Measurements from ENCODE around the gene TRAF3IP3. TPM values are rescaled to one million over a fixed set of nuclear protein-coding genes. Genes with fewer than 3 reads are reported as not detected.

Gene TRAF3IP3
- total RNA-seq, 1 donor: not detected

GRCh38 chr1:209825591-209826434, 70.0 kb downstream of the TRAF3IP3 start:
- TF ChIP-seq, protein P1, sequence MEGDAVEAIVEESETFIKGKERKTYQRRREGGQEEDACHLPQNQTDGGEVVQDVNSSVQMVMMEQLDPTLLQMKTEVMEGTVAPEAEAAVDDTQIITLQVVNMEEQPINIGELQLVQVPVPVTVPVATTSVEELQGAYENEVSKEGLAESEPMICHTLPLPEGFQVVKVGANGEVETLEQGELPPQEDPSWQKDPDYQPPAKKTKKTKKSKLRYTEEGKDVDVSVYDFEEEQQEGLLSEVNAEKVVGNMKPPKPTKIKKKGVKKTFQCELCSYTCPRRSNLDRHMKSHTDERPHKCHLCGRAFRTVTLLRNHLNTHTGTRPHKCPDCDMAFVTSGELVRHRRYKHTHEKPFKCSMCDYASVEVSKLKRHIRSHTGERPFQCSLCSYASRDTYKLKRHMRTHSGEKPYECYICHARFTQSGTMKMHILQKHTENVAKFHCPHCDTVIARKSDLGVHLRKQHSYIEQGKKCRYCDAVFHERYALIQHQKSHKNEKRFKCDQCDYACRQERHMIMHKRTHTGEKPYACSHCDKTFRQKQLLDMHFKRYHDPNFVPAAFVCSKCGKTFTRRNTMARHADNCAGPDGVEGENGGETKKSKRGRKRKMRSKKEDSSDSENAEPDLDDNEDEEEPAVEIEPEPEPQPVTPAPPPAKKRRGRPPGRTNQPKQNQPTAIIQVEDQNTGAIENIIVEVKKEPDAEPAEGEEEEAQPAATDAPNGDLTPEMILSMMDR (IDR thresholded peaks at IDR 0.05; ENCODE audit: insufficient read depth, low read length): no peak
- H3K4me3 ChIP-seq (ENCODE audit: low read depth, low read length): no peak overlapping the region
- DNase-seq (ENCODE audit: low read depth): peak; percentile 17

DNA sequence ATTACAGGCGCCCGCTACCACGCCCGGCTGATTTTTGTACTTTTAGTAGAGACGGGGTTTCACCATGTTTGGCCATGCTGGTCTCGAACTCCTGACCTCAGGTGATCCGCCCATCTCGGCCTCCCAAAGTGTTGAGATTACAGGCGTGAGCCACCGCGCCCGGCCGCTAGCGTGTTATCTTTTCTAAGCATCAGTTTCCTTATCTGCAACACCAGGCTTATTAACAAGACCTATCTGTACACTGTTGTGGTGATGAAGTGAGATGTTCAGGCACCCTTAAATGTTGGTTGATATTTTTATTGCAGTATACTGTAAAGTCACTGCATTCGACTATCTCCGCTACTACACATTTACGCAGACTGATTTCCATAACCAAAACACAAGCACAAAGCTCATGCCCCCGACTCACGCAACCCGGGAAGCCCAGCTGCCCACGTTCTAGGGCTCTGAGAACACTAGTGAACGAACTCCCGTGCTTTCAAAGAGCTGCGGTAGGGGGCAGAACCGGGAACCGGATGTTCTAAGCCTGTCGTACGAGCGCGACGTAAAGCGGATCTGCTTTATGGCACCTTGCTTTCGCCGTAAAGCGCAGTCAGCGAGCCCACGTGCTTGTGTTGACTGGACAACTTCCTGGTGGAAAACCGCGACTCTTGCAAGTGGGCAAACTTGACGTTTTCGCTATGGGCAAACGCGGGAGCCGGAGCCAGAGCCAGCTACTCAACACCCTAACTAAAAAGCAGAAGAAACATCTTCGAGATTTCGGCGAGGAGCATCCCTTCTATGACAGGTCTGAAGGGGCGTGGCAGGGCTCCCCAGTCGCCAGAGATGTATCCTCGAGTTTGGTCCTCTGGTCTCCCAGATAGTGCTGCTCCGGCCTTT, 71.8 kb downstream of the TRAF3IP3 start, which contains the start of gene UTP25:
TSS of gene UTP25 (plus strand) at position 589 of the 879 bp plus-strand sequence. CDS start at position 681, 92 bp downstream.
- peak; percentile 98 for DNase-seq (ENCODE audit: low read depth)
- TF ChIP-seq, protein P1 (IDR thresholded peaks at IDR 0.05; ENCODE audit: insufficient read depth, low read length): peak; percentile 79

GRCh38 chr1:209829716-209830115, 73.9 kb downstream of the TRAF3IP3 start:
- DNase-seq (ENCODE audit: low read depth): no peak
- TF ChIP-seq, protein P1 (IDR thresholded peaks at IDR 0.05; ENCODE audit: insufficient read depth, low read length): no peak
- no peak overlapping the region for H3K4me3 ChIP-seq (ENCODE audit: low read depth, low read length)

More for the DNA sequence above, 71.8 kb downstream of the TRAF3IP3 start, which contains the start of gene UTP25:
- H3K4me3 ChIP-seq (ENCODE audit: low read depth, low read length): peak within 1 kb of the TSS; percentile 91

DNA sequence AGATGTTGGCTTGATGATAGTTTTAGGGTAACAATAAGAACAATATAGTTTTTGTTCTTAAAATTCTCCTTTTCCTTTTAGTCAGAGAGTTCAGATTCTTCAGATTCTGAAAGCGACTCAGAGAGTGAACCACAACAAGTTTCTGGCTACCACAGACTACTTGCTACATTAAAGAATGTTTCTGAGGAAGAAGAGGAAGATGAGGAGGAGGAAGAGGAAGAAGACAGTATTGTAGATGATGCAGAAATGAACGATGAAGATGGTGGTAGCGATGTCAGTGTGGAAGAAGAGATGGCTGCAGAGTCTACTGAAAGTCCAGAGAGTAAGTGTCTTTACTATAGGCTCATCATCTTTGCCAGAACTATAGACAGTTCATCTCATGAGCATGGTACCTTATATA, 74.9 kb downstream of the TRAF3IP3 start:
- H3K4me3 ChIP-seq (ENCODE audit: low read depth, low read length): no peak overlapping the region
- DNase-seq (ENCODE audit: low read depth): no peak
- TF ChIP-seq, protein P1 (IDR thresholded peaks at IDR 0.05; ENCODE audit: insufficient read depth, low read length): no peak

GRCh38 chr1:209831615-209832014, 75.8 kb downstream of the TRAF3IP3 start:
- TF ChIP-seq, protein P1 (IDR thresholded peaks at IDR 0.05; ENCODE audit: insufficient read depth, low read length): no peak
- no peak overlapping the region for H3K4me3 ChIP-seq (ENCODE audit: low read depth, low read length)
- peak; percentile 62 for DNase-seq (ENCODE audit: low read depth)

Other genes starting within 250 kb of the TRAF3IP3 start
- gene CAMK1G, start 172.3 kb upstream of the TRAF3IP3 start, total RNA-seq (ENCODE audit: low replicate concordance): 0.90 and 1.1 TPM in 2 replicates
- gene LAMB3, start 103.6 kb upstream of the TRAF3IP3 start, total RNA-seq (ENCODE audit: low replicate concordance): 5.9 and 10.3 TPM in 2 replicates
- 23.0 and 146 TPM in 2 replicates for gene G0S2, start 80.6 kb upstream of the TRAF3IP3 start, total RNA-seq (ENCODE audit: low replicate concordance)
- 6.3 and 33.3 TPM in 2 replicates for gene HSD11B1, start 51.2 kb upstream of the TRAF3IP3 start, total RNA-seq (ENCODE audit: low replicate concordance)
- gene C1orf74, start 28.5 kb downstream of the TRAF3IP3 start, total RNA-seq (ENCODE audit: low replicate concordance): 2.4 and 3.6 TPM in 2 replicates
- 3.1 TPM in 1 of 2 replicates, not detected in the other for gene IRF6, start 50.1 kb downstream of the TRAF3IP3 start, total RNA-seq (ENCODE audit: low replicate concordance)
- 11.2 and 32.6 TPM in 2 replicates for gene UTP25, start 71.9 kb downstream of the TRAF3IP3 start, total RNA-seq (ENCODE audit: low replicate concordance)
- gene SYT14, start 182.2 kb downstream of the TRAF3IP3 start, total RNA-seq (ENCODE audit: low replicate concordance): 0.08 and 35.0 TPM in 2 replicates